HG03442 (cell line): ENCODE measurements around the gene OR2G2.

Source experiments
- ATAC-seq: cut with Tn5 transposase; IDR thresholded peaks from one replicate; pipeline ENCODE4 v1.9.1; 2021; ENCODE audit warnings: mild to moderate bottlenecking, moderate library complexity; ENCODE audit not compliant: unreplicated experiment

The OR2G2 gene

DNA sequence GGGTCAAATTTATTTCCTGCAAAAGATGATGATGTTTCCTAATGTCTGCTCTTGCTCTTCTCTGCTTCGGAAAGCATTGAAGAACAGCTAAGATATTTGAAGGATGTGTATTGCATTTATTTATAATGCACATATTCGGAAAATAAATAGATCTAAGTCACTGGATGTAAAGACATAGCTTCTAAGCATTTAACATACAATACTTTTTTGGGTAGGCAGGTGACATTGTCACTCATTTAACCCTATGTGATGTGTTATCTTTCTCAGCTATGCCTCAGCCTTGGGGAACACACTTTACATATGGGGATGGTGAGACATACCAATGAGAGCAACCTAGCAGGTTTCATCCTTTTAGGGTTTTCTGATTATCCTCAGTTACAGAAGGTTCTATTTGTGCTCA, at the start of gene OR2G2:
OR2G2 (plus strand) TSS at position 301 of the 400 bp plus-strand sequence; CDS start at position 301, 0 bp downstream.
- ATAC-seq = no peak

DNA sequence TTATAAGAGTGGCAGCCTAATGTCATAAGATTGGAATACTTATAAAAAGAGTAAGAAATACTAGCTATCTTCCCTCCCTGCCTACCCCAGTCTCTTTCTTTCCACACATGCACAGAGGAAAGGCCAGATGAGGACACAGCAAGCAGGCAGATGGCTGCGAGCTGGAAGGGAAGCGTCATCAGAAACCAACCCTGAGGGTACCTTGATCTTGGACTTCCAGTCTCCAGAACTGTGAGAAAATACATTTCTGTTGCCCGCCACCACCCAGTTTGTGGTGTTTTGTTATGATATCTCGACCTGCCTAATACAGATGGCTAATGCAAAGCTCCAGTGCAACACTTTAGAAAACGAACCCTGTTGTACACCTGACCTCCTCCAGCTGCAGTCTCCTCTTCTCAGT, 49.6 kb upstream of the OR2G2 start:
- ATAC-seq = no peak

GRCh38 chr1:247539215-247539614, 48.9 kb upstream of the OR2G2 start:
- no peak for ATAC-seq

- no peak for ATAC-seq
Measured at GRCh38 chr1:247540581-247540980, 47.6 kb upstream of the OR2G2 start.

DNA sequence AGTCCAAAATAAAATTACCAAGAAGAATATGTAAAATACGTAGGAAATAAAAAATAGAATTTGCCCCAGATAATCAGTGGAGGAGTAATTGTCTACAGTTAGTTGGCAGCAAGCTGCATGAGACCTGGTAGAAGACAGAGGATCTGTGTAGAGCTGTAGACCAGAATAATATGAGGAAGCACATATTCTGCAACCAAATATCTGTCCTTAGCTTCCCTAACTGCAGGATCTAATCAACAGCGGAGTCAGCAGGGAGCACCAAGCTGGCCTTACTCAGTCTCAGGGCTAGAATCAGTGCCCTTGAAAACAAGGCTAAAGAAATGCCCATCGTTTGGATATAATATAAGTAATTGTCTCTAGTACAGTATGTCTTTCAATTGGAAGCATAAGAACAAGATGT, 45.3 kb upstream of the OR2G2 start:
- no peak for ATAC-seq

GRCh38 chr1:247548092-247548491, 40.1 kb upstream of the OR2G2 start:
- no peak for ATAC-seq

- ATAC-seq = no peak
Measured at GRCh38 chr1:247548769-247549182, 39.4 kb upstream of the OR2G2 start, which contains the start of gene GCSAML. Gene GCSAML, plus strand, starts transcription at chr1:247549134. Its CDS starts 58 bp downstream, at chr1:247549192.

DNA sequence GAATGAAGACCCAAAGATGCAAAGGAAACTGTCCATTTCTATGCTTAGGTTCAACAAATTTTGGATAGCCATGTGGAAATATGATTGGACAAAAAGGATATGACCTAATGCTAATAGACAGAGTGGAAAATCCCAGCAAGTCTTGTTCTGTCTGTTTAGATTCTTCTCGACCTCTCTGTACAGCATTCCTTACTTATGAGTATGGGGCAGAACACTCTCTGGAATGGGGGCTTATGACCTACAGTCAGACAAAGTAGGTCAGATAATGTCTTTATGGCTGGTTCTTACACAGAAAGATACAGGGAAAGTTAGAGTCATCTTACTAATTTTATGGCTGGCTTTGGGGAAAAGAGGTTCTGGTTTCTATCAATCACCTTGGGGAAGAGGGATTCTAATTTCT, 36.4 kb upstream of the OR2G2 start:
- no peak for ATAC-seq

DNA sequence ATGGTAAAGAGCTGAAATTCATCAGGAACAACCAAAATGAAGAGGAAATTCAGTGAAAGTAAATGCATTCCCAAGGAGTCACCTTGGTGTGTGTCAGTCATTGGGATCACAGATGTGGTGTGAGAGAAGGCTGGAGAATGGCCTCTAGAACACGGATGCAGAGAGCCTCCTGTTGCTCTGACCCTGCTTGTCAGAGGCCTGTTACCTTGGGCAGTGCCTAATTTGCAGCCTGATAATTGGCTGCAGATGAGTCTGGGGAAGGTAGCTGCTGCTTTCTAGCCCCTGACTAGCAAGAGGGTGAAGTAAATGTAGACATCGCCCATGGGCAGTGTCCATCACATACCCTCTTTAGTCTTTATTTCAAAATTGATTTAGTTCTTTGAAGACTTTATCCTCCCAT, 35.9 kb upstream of the OR2G2 start:
- ATAC-seq = no peak

DNA sequence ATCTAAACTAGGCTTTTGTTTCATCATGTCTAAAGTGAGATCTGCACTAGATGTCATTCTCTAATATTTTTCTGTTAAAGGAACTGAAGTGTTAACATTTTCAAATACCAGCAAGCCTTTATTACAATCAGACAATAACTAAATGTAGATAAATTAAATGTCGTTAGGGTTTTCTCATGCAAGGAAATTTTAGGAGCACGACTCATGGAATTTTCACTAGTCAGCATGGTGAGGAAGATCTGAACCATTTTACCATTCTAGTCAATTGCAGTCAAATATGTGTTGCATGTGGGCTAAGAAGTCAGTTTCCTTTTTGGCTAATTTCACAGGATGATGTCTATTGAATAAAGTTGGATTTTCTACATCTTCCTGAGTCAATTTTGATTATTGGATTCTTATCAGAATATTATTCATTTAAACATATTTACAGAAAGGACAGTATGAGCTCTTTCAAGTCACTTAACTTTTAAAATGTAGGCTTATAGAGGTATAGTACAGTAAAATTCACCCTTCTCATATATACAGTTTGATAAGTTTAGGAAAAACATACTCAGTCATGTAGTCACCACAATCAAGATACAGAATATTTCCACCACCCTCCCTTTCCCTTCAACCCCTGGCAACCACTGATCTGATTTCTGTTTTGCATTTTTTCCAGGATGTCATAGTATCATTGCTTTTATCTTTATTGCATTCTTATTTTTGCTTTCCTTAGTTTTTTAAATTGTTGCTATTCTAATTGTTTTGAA, 30.1 kb upstream of the OR2G2 start:
- ATAC-seq = no peak

GRCh38 chr1:247561711-247562110, 26.4 kb upstream of the OR2G2 start:
- ATAC-seq = no peak

GRCh38 chr1:247562198-247562597, 26.0 kb upstream of the OR2G2 start:
- ATAC-seq = no peak

GRCh38 chr1:247574236-247574635, 13.9 kb upstream of the OR2G2 start:
- no peak for ATAC-seq

GRCh38 chr1:247574664-247575063, 13.5 kb upstream of the OR2G2 start:
- no peak for ATAC-seq

- no peak for ATAC-seq
Measured at GRCh38 chr1:247576514-247576913, 11.6 kb upstream of the OR2G2 start.

DNA sequence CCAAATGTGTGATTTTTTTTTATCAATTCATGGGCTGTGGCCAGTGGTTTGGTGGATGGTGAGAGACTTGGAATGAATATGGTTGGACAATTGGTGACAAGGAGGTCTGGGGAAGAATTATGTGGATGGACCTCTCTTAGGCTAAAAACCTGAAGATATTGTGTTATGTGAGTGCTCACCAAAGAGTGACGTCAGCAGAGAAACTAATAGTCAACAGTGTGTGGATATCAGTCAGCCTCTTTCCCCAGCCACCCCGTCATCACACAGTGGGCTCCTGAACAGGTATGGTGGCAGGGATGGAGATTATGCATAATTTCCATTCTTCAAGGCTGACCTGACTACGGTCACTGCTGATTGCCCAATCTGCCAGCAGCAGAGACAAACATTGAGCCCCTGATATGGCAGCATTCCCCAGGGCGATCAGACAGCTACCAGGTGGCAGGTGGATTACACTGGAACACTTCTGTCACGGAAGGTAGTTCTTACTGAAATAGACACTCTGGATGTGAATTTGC, 9.2 kb upstream of the OR2G2 start:
- ATAC-seq = no peak

DNA sequence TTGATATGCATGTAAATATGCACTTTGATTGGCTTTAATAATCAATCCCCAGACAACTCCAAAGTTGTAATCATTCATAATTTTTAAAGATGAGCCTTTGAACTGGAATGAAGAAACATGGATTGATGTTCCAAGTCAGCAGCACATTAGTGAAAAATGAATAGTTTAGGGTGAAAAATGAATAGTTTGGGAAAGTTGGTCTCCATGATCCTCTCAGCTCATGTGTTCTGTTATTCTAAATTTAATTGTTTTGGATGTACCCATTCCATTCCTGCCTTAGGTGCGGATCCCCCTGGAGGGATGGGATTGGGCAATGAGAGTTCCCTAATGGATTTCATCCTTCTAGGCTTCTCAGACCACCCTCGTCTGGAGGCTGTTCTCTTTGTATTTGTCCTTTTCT, 17.1 kb downstream of the OR2G2 start, which contains the start of gene OR2G3:
OR2G3 (plus strand) TSS at position 301 of the 400 bp plus-strand sequence; CDS start at position 301, 0 bp downstream.
- ATAC-seq = no peak

DNA sequence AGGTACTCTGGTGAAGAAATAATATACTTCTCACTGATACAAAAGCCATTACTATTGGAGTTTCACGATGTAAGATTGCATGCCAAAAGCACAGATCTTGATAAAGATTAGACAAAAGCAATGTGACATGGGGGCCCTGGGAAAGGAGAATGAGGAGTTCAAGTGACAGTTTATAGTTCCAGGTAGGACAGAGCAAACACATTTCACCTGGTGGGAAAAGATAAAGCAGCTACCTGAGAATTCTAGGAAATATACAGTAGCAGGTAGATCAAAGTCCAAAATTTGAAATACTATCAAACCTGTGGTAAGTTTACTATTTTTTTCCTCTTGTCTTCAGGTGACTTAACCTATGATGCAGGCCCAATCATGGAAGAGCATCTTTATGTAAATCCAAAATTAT, 25.2 kb downstream of the OR2G2 start:
- no peak for ATAC-seq

DNA sequence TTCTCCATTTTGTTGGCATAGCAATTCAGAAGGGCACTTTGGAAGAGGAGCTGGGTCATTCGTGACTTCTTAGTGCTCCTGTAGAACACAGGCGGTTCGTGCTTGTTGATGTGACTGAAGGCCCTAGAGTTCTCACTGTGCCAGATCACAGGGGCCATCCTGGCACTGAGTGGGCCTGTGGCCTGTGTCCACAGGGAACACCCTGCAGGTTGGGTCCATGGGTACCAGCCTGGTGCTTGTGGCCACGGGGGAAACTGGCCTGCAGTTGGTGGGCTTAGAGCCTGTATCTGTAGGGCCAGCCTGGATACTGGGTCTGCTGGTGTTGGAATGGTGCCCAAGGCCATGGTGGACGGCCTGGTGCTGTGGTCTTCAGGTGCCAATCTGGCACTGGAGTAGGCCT, 26.5 kb downstream of the OR2G2 start:
- no peak for ATAC-seq

DNA sequence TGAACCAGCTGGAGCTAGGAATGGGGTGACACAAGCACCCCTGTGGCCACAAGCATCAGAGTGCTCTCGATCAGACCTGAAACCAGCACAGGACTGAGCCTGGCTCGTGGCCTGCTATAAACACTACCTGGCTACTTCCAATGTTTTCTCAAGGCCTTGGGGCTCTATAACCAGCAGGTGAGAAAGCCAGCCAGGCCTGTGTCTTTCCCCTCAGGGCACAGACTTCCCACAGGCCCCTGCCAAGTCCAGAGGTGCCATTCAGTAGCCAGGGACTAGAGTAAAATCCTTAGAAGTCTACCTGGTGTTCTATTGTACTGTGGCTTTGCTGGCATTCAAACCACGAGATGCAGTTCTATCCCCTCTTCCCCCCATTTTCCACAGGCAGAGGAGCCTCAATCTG, 39.8 kb downstream of the OR2G2 start:
- ATAC-seq = no peak

DNA sequence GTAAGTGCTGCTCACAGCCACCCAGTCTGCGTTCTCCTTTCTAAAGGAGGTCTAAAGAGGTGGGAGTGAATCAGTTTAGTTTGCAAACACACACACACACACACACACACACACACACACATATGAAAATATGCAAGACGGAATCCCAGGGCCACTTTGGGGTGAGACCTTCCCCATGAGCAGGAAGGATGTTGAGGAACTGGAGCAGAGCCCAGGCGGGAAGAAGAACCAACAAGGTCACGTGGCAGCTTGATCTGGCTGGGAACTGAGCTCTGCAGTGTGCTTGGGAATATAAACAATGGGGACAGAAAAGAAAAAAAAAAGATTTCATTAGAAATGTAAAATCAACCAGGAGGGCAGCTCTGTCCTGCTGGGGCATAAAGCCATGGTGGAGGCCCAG, 49.9 kb downstream of the OR2G2 start:
- no peak for ATAC-seq

GRCh38 chr1:247638781-247639180, 50.6 kb downstream of the OR2G2 start:
- ATAC-seq = no peak
